GM04503 (cell line): ENCODE results near the gene ASIC2.
A peak's percentile ranks its signal among the peaks of the same experiment; 100 is the strongest.
"Not testable (repeated sequence)": the region's sequence is repeated elsewhere in the genome, so short reads cannot be mapped to it uniquely, and the experiment has no call there.

Experiments used
- DNase-seq: peaks from one replicate; pipeline ENCODE4 v3.0.0-alpha.2; 2012; ENCODE audit warnings: low read depth

ASIC2 gene

DNA sequence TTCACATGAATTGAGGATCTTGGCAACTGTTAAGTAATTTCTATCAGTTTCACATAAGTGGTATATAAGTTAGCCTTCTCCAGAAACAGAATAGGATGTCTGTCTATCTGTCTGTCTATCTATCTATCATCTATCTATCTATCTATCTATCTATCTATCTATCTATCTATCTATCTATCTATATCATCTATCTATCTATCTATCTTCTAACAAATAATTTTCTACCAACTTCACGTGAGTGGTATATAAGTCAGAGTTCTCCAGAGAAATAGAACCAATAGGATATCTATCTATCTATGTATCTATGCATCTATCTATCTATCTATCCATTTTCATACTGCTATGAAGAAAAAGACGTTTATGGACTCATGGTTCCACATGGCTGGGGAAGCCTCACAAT lies 312.9 kb downstream of the ASIC2 start:
- no peak for DNase-seq

DNA sequence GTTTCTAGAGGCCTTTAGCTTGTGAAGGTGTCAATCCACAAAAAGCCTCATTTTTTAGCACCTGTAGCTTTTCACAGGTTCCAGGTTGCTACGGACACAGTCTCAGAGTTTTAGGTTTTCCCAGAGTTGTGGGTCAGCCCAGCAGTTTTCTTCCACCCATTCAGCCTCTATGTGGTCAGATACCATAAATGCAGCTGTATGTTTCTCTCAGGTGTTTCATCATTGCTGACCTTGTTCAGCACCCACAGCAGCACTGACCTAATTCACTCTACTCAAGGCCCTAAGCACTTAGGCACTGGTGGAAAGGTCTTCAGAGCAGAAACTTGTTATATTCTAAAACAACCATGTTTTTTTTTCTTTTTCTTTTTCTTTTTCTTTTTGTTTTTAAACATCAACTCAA lies 316.5 kb downstream of the ASIC2 start:
- no peak for DNase-seq

DNA sequence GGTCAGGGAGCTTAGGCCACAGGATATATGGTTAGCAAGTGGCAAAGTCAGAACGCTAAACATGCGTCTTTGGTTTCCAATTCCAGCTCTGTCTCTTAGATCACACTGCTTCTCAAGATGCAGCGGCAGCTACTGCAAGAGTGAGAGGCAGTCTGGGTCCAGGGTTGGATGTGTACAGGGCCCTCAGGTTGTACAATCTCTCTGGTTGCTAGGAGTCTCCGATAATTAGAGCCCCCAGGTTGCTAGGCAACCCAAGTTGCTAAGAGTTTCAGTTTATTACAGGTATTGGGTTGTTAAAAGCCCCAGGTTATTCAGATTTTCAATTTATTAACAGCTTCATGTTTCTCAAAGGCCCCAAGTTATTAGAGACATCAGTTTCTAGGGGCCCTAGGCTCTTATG lies 317.0 kb downstream of the ASIC2 start:
- no peak for DNase-seq

DNA sequence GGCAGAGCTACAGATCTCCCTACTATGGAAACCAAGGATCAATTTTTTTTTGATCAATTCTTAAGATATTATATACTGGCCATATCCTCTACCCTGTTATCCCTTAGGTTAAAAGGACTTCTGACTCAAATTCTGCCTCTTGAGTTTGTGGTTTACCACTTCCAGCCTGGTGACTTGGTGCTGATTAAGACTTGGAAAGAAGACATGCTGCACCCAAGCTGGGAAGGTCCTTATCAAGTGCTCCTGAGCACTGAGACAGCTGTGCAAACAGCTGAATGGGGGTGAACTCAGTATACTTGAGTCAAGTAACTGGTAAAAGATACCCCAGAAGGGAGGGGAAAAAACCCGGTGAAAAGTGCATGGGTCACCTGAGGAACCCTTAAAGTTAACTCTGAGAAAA lies 321.9 kb downstream of the ASIC2 start:
- DNase-seq = no peak

DNA sequence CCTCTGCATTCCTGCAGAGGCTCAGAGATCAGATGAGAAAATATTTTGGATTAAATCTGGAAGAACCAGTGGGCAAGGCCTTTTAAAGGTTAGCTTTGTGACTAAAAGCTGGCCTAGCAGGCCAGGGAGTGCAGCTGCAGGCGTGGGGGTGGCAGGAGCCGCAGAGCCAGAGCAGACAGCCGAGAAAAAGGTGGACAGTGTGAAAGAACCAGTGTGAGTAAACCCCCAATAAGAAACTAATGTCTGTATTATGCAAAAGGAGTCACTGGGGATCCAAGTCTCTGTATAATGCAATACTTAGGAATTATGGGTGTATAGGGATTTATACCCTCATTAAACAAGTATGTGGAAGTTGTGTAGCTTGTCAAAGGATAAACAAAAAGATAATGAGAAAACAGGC lies 322.8 kb downstream of the ASIC2 start:
- DNase-seq = peak; percentile 64

DNA sequence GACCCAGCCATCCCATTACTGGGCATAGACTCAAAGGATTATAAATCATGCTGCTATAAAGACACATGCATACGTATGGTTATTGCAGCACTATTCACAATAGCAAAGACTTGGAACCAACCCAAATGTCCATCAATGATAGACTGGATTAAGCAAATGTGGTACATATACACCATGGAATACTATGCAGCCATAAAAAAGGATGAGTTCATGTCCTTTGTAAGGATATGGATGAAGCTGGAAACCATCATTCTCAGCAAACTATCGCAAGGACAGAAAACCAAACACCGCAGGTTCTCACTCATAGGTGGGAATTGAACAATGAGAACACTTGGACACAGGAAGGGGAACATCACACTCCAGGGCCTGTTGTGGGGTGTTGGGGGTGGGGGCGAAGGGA lies 323.9 kb downstream of the ASIC2 start:
- DNase-seq = not testable (repeated sequence)

DNA sequence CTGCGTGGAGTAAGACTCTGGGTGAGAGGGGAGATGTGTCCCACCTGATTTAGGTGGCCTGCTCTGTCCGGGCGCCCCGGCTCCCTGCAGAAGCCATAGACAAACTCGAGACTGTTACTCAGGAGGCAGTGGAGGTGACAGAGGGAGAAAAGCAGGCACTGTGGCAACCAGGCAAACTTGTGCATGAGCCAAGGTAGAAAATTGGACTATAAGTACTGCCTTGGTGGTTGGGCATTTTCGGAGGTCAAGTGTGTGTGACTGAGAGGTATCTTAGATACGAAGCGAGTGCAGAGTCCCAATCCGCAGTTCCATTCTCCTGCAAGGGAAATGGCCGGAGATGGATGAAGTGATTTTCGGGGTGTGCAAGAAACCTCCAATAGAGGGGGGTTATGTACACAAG lies 328.6 kb downstream of the ASIC2 start:
- no peak for DNase-seq
